ENCODE data around the gene KCNA1. TPM values are rescaled to one million over a fixed set of nuclear protein-coding genes. Genes with fewer than 3 reads are reported as not detected.

The KCNA1 gene
- total RNA-seq, 1 experiment from 2014 or later, result not detected

- intact Hi-C loops (cut with micrococcal nuclease), result loop anchor here (5.0 kb wide), 1 partner anchor 122 kb away; no protein-coding TSS in a partner anchor
- Histone ChIP-seq H3K4me1 (ENCODE audit: control insufficient read depth in 1 of 2, insufficient read depth in 2 of 2, low read length in 2 of 2) (no peaks in the 10 kb centered on the region), H3K79me2 (ENCODE audit: insufficient read depth, low read length) (no peaks in the 10 kb centered on the region), H3K9ac (ENCODE audit: low read length) (no peak overlapping the region), H3K27ac (ENCODE audit: low read depth, low read length) (no peak overlapping the region), H3K9me3 (ENCODE audit: control insufficient read depth in 1 of 2, insufficient read depth in 1 of 2, low read depth in 1 of 2, low read length in 2 of 2) (no peaks in the 10 kb centered on the region), H2AFZ (ENCODE audit: low read depth, low read length, poor library complexity, severe bottlenecking) (no peak overlapping the region), H3K27me3 (ENCODE audit: insufficient read depth, low read length) (peaks cover 75% of the 10 kb centered on the region), H3K9me2 (ENCODE audit: insufficient read depth) (no peaks in the 10 kb centered on the region), H3K36me3 (ENCODE audit: control insufficient read depth in 1 of 2, insufficient read depth in 2 of 2, low read length in 2 of 2) (no peaks in the 10 kb centered on the region), H3K4me2 (ENCODE audit: low read length) (no peak overlapping the region), H3K4me3 (replicated peaks in 1 of 2; ENCODE audit: low read depth in 1 of 2, low read length in 2 of 2) (no peak overlapping the region), H4K20me1 (ENCODE audit: insufficient read depth) (no peaks in the 10 kb centered on the region)
- CTCF ChIA-PET, result interaction anchor here (1.2 to 1.4 kb wide), 2 partner anchors 13 to 21 kb away, joined by 3 to 7 read pairs; no protein-coding TSS in a partner anchor
- no peak for DNase-seq (ENCODE audit: low read depth, low spot score)
- no TSS peak for BruUV-seq (replicated peaks)
- TF ChIP-seq ELF1 (IDR thresholded peaks at IDR 0.05; ENCODE audit: borderline replicate concordance, low read depth) (no peak), FOSL1 (IDR thresholded peaks at IDR 0.05; ENCODE audit: low read depth) (no peak), REST (IDR thresholded peaks at IDR 0.05; ENCODE audit: low read depth) (no peak), CBX3 (IDR thresholded peaks at IDR 0.05; ENCODE audit: low read depth) (no peak), MAX (IDR thresholded peaks at IDR 0.05) (no peak), SP1 (IDR thresholded peaks at IDR 0.05; ENCODE audit: low read depth) (no peak), ATF3 (IDR thresholded peaks at IDR 0.05) (no peak), CEBPB (IDR thresholded peaks at IDR 0.05; ENCODE audit: low read depth) (no peak), TCF7L2 (IDR thresholded peaks at IDR 0.05; ENCODE audit: borderline replicate concordance, extremely low read depth, insufficient read depth, insufficient read length) (no peak), ZFX (IDR thresholded peaks at IDR 0.05) (no peak), JUND (IDR thresholded peaks at IDR 0.05) (no peak)
- POLR2A ChIA-PET, result no interaction called here
- no peak for ATAC-seq
- RAD21 ChIA-PET (ENCODE audit: low non-redundant PET in 1 of 2, low total read pairs in 2 of 2, uncharacterized antibody in 2 of 2, unreplicated experiment in 2 of 2), result no interaction called here
These were observed 39.3 kb upstream of the KCNA1 start for GRCh38 chr12:4870423-4870822.
